Kidney (tissue), 14 donors: ENCODE measurements around the gene MYDGF. TPM values are rescaled to one million over a fixed set of nuclear protein-coding genes. Genes with fewer than 3 reads are reported as not detected.

Experiments used
- DNase-seq, 5 donors: peaks; one replicate each; pipeline ENCODE4 v3.0.0-alpha.2; 2013 to 2020
- FAIRE-seq: peaks from 2 replicates; lab custom pipeline; 2012; peaks lifted over from hg19 to GRCh38; lab: Jason Lieb, UNC
- H3K27ac ChIP-seq, 2 donors: one replicate each; pipeline ENCODE4 v1.7.0; 2013; ENCODE audit warnings: low read depth in 2 of 2, low read length in 2 of 2, inconsistent platforms in 1 of 2
- H3K27me3 ChIP-seq: one replicate; pipeline ENCODE4 v1.7.1; 2013; ENCODE audit warnings: low read length, inconsistent platforms; ENCODE audit not compliant: control insufficient read depth, insufficient read depth
- H3K36me3 ChIP-seq, 3 donors: one replicate each; pipeline versions ENCODE4 v1.7.0 to v1.7.1; 2013; ENCODE audit warnings: low read length in 3 of 3, control low read depth in 1 of 3, inconsistent platforms in 1 of 3; ENCODE audit not compliant: insufficient read depth in 3 of 3, control insufficient read depth in 2 of 3
- H3K4me1 ChIP-seq, 3 donors: one replicate each; pipeline versions ENCODE4 v1.7.0 to v1.7.1; 2013; ENCODE audit warnings: low read length in 3 of 3, inconsistent platforms in 1 of 3, low read depth in 1 of 3; ENCODE audit not compliant: control insufficient read depth in 2 of 3, insufficient read depth in 2 of 3
- H3K4me3 ChIP-seq, 3 donors: one replicate each; pipeline versions ENCODE4 v1.7.0 to v1.8.1; 2013; ENCODE audit warnings: low read length in 3 of 3, control low read depth in 1 of 3, inconsistent platforms in 1 of 3
- H3K9ac ChIP-seq, 3 donors: one replicate each; pipeline versions ENCODE4 v1.7.0 to v1.7.1; 2013; ENCODE audit warnings: low read length in 3 of 3, control low read depth in 1 of 3, inconsistent platforms in 1 of 3
- H3K9me3 ChIP-seq, 3 donors: one replicate each; pipeline versions ENCODE4 v1.7.0 to v1.7.1; 2013; ENCODE audit warnings: low read length in 3 of 3, control low read depth in 1 of 3, inconsistent platforms in 1 of 3; ENCODE audit not compliant: control insufficient read depth in 2 of 3, insufficient read depth in 1 of 3
- intact Hi-C: fragments of 100-400 bp; cut with DNase I; formaldehyde crosslinking; loops from one replicate; pipeline ENCODE4 v1.11.1; 2022
- polyA plus RNA-seq: library from polyadenylated mRNA; stranded (reverse); fragments of 350-450 nt; fragmentation: Illumina TruSeq; extraction: RNeasy Lipid Tissue Mini Kit (QIAGEN cat#74804); gene quantifications from one replicate; pipeline ENCODE4 v1.2.3, GENCODE V29; 2014; ENCODE audit warnings: low read depth, low replicate concordance; ENCODE audit not compliant: insufficient read depth
- total RNA-seq: library from RNA; stranded (reverse); fragmentation: NEBNext Ultra II Directional; extraction: Animal tissue kit (Norgen Biotek cat#: 25700); gene quantifications from one replicate; pipeline ENCODE4 v1.2.1, GENCODE V29; 2021
- TF ChIP-seq, protein P1 (sequence below): IDR thresholded peaks from 3 replicates; pipeline ENCODE4 v1.5.1; 2012; ENCODE audit warnings: mild to moderate bottlenecking, moderate library complexity, borderline replicate concordance; ENCODE audit not compliant: insufficient read depth; ENCODE audit errors: extremely low read depth
- donor health status: control.
- donor health status: control.
- donor health status: control.
- donor health status: control.
- donor health status: control.
- donor health status: DM: yes; HTN: yes; CAD: no.
- donor health status: Normal renal cell carcinoma (clear cell type).

Gene MYDGF
- total and polyA plus RNA-seq, 2 donors from 2014 or later = 75.8 to 85.5 TPM

DNA sequence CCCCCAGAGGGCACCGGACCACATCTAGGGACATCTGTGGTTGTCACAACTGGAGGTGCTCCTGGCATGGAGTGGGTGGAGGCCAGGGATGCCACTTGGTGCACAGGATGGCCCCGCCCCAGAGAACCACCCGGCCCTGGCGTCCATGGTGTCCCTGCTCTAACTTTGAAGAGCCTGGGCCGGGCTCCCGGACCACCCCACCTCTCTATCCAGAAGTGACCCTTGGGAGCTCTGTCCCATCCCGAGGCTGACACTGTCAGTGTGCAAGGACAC, 22.9 kb upstream of the MYDGF start:
- H3K27ac ChIP-seq = no peak overlapping the region
- H3K4me1 ChIP-seq = no peaks in the 10 kb centered on the region
- H3K36me3 ChIP-seq = peaks cover 5 to 45% (median 32%) of the 10 kb centered on the region in 3 donors
- FAIRE-seq = no peak
- no peaks in the 10 kb centered on the region for H3K9me3 ChIP-seq
- no peak for DNase-seq
- H3K27me3 ChIP-seq = no peaks in the 10 kb centered on the region
- TF ChIP-seq, protein P1, sequence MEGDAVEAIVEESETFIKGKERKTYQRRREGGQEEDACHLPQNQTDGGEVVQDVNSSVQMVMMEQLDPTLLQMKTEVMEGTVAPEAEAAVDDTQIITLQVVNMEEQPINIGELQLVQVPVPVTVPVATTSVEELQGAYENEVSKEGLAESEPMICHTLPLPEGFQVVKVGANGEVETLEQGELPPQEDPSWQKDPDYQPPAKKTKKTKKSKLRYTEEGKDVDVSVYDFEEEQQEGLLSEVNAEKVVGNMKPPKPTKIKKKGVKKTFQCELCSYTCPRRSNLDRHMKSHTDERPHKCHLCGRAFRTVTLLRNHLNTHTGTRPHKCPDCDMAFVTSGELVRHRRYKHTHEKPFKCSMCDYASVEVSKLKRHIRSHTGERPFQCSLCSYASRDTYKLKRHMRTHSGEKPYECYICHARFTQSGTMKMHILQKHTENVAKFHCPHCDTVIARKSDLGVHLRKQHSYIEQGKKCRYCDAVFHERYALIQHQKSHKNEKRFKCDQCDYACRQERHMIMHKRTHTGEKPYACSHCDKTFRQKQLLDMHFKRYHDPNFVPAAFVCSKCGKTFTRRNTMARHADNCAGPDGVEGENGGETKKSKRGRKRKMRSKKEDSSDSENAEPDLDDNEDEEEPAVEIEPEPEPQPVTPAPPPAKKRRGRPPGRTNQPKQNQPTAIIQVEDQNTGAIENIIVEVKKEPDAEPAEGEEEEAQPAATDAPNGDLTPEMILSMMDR = no peak
- no peak overlapping the region for H3K9ac ChIP-seq
- no peak overlapping the region for H3K4me3 ChIP-seq
- intact Hi-C loops = no loop called here

DNA sequence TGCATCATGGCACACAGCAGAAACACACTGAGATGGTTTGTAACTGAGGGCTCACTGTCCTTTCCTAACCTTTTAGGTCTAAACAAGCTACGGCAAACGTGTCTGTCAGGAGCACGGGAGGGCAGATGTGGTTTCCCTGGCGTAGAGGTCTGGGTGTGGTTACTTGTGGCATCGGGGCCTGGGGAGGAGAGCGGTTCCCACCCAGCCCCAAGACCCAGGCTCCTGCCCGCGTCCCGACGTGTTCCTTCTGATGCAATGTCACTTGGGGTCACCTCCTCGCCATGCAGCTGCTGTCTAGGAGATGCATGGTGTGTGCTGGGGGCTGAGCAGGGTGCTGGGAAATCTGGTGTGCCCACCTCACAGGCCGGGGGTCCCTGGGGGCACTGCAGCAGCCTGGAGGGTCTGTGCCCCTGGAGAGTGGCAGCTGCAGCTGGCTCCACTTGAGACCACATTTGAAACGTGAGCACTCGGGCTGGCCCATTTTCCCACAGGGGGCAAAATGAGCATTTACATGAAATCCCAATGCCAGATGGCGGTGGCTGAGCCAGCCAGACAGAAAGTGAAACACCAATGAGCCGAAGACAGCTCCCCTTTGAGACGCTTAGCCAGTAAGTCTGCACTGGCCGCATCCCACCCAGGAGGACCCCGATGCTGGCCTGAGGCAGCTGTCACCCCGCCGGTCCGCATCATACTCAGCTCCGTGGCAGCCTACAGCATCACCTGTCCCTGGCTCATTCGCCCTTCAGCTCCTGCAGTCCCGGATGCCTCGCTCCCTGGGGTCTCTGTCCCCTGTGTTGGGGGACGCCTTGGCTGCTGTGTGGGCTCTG, 22.3 kb upstream of the MYDGF start:
- Histone ChIP-seq H3K4me3 (no peak overlapping the region), H3K4me1 (no peaks in the 10 kb centered on the region), H3K27me3 (no peaks in the 10 kb centered on the region), H3K27ac (no peak overlapping the region), H3K9me3 (no peaks in the 10 kb centered on the region), H3K9ac (no peak overlapping the region), H3K36me3 (peaks cover 5 to 44% (median 29%) of the 10 kb centered on the region in 3 donors)
- intact Hi-C loops = no loop called here
- TF ChIP-seq, protein P1 = no peak
- FAIRE-seq = no peak
- DNase-seq = peak in 1 of 5 donors; percentile 77

GRCh38 chr19:4691373-4691772, 21.2 kb upstream of the MYDGF start:
- H3K27me3 ChIP-seq = no peaks in the 10 kb centered on the region
- FAIRE-seq (no peak), DNase-seq (no peak)
- intact Hi-C loops = no loop called here
- H3K9ac ChIP-seq = no peak overlapping the region
- TF ChIP-seq, protein P1 = no peak
- H3K4me1 ChIP-seq = no peaks in the 10 kb centered on the region
- H3K27ac ChIP-seq = no peak overlapping the region
- no peak overlapping the region for H3K4me3 ChIP-seq
- H3K36me3 ChIP-seq = peaks cover 5 to 50% (median 30%) of the 10 kb centered on the region in 3 donors
- H3K9me3 ChIP-seq = no peaks in the 10 kb centered on the region
